Measurements from ENCODE around the gene TAS2R40. TPM values are rescaled to one million over a fixed set of nuclear protein-coding genes. Genes with fewer than 3 reads are reported as not detected.

The TAS2R40 gene
- total and polyA plus RNA-seq, 2 donors (not counting 3 experiments of a cell fraction or from before 2014, with no cell fraction given), result not detected

- CTCF ChIA-PET, result interaction anchor here (1.1 to 3.2 kb wide), 2 partner anchors 22 to 68 kb away, joined by 3 to 45 read pairs; no protein-coding TSS in a partner anchor
- dilution Hi-C loops (cut with MboI; ENCODE audit: extremely low pct_ligation_motif_present, low sequenced_read_pairs), result no loop called here
These were observed 16.6 kb downstream of the TAS2R40 start for GRCh38 chr7:143238289-143238980.

DNA sequence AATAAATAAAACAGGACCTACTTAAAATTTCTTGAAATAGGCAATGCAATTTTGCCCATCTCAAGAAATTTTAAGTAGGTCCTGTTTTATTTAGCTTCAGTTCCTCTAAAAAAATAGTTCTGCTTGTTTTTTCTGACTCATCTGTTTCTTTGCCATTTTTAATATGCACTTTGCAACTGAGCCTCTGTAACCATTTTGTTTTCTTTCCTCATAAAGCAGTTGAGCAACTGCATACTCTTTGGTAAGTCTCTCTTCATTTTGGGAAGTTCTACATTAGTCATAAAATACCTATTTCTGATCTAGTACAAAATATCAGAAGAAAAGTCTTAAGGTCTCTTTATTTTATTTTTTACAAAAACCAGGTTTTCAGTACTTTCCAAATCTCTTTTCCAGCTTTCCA is 18.0 kb downstream of the TAS2R40 start:
- ChIA-PET POLR2A (interaction anchor here (1.5 kb wide), 1 partner anchor 145 kb away, joined by 3 read pairs; no protein-coding TSS in a partner anchor), CTCF (interaction anchor here (0.8 to 3.2 kb wide), 34 partner anchors 8 to 636 kb away, joined by 3 to 45 read pairs (median 8); partner anchors contain the start of genes CASP2, EPHA1, GSTK1 and TAS2R40)
- no peak for FAIRE-seq
- Histone ChIP-seq H2AFZ (ENCODE audit: low read depth, low read length) (no peak overlapping the region), H3K36me3 (ENCODE audit: control insufficient read depth in 2 of 2, extremely low read depth in 1 of 2, insufficient read depth in 2 of 2, low read length in 2 of 2) (no peaks in the 10 kb centered on the region), H3K4me3 (replicated peaks in 1 of 3; ENCODE audit: insufficient read depth in 1 of 3, low read depth in 1 of 3, low read length in 3 of 3) (no peak overlapping the region), H3K9me3 (replicated peaks; ENCODE audit: control insufficient read depth, insufficient read depth, low read length) (no peaks in the 10 kb centered on the region), H3K79me2 (ENCODE audit: control insufficient read depth, insufficient read depth, low read length) (no peaks in the 10 kb centered on the region), H3K27ac (ENCODE audit: insufficient read depth, low read depth, low read length) (no peak overlapping the region), H3K4me2 (ENCODE audit: insufficient read depth, low read length) (no peak overlapping the region), H3K4me1 (ENCODE audit: control insufficient read depth, extremely low read depth, insufficient read depth, low read length) (peaks cover 2% of the 10 kb centered on the region), H4K20me1 (replicated peaks; ENCODE audit: control insufficient read depth, extremely low read depth, insufficient read depth, low read length) (no peaks in the 10 kb centered on the region), H3K27me3 (ENCODE audit: control insufficient read depth in 2 of 2, insufficient read depth in 2 of 2, low read length in 2 of 2) (peaks cover 2 to 8% of the 10 kb centered on the region in 2 experiments), H3K9me1 (replicated peaks; ENCODE audit: control insufficient read depth, extremely low read depth, insufficient read depth, low read length) (no peaks in the 10 kb centered on the region), H3K9ac (replicated peaks; ENCODE audit: extremely low read depth, insufficient read depth, low read length) (no peak overlapping the region)
- BruUV-seq (replicated peaks), result no TSS peak
- intact Hi-C loops (cut with micrococcal nuclease) (loop anchor here (1.0 to 5.0 kb wide), 9 partner anchors 23 to 267 kb away; partner anchors contain the start of genes CASP2 and GSTK1), dilution Hi-C loops (cut with MboI; ENCODE audit: extremely low pct_ligation_motif_present, low sequenced_read_pairs) (no loop called here)
- DNase-seq (ENCODE audit: low read depth, low spot score), result no peak
- TF ChIP-seq POLR2A (IDR thresholded peaks at IDR 0.05; ENCODE audit: low read depth, low read length), result no peak

More at GRCh38 chr7:143238289-143238980, 16.6 kb downstream of the TAS2R40 start:
- Histone ChIP-seq H3K36me3 (ENCODE audit: control insufficient read depth in 2 of 2, extremely low read depth in 1 of 2, insufficient read depth in 2 of 2, low read length in 2 of 2) (no peaks in the 10 kb centered on the region), H3K27me3 (ENCODE audit: control insufficient read depth in 2 of 2, insufficient read depth in 2 of 2, low read length in 2 of 2) (peaks cover 2 to 13% of the 10 kb centered on the region in 2 experiments), H3K4me2 (ENCODE audit: insufficient read depth, low read length) (no peak overlapping the region), H3K79me2 (ENCODE audit: control insufficient read depth, insufficient read depth, low read length) (no peaks in the 10 kb centered on the region), H3K9me1 (replicated peaks; ENCODE audit: control insufficient read depth, extremely low read depth, insufficient read depth, low read length) (no peaks in the 10 kb centered on the region), H3K4me1 (ENCODE audit: control insufficient read depth, extremely low read depth, insufficient read depth, low read length) (peaks cover 2% of the 10 kb centered on the region), H2AFZ (ENCODE audit: low read depth, low read length) (no peak overlapping the region), H3K9ac (replicated peaks; ENCODE audit: extremely low read depth, insufficient read depth, low read length) (no peak overlapping the region), H3K4me3 (replicated peaks in 1 of 3; ENCODE audit: insufficient read depth in 1 of 3, low read depth in 1 of 3, low read length in 3 of 3) (no peak overlapping the region), H4K20me1 (replicated peaks; ENCODE audit: control insufficient read depth, extremely low read depth, insufficient read depth, low read length) (no peaks in the 10 kb centered on the region), H3K27ac (ENCODE audit: insufficient read depth, low read depth, low read length) (no peak overlapping the region), H3K9me3 (replicated peaks; ENCODE audit: control insufficient read depth, insufficient read depth, low read length) (no peaks in the 10 kb centered on the region)
- FAIRE-seq, result no peak
- TF ChIP-seq EZH2 (IDR thresholded peaks at IDR 0.05; ENCODE audit: borderline replicate concordance, low read depth, low read length, severe bottlenecking), result no peak
- TF ChIP-seq MYC (IDR thresholded peaks at IDR 0.05; ENCODE audit: low read depth, low read length), result no peak
- TF ChIP-seq FOS (IDR thresholded peaks at IDR 0.05; ENCODE audit: borderline replicate concordance, insufficient read depth, low read length), result peak; percentile 36
- no peak for DNase-seq (ENCODE audit: low read depth, low spot score)
- POLR2A ChIA-PET, result no interaction called here
- BruUV-seq (replicated peaks), result no TSS peak
- intact Hi-C loops (cut with micrococcal nuclease), result no loop called here

Data from endothelial cell of umbilical vein (primary cell).